Measurements from ENCODE around the gene PRELID1. TPM values are rescaled to one million over a fixed set of nuclear protein-coding genes. Genes with fewer than 3 reads are reported as not detected.

PRELID1 gene
- total and polyA plus RNA-seq, 11 donors, result 30.3 to 160 (median 42.4) TPM

DNA sequence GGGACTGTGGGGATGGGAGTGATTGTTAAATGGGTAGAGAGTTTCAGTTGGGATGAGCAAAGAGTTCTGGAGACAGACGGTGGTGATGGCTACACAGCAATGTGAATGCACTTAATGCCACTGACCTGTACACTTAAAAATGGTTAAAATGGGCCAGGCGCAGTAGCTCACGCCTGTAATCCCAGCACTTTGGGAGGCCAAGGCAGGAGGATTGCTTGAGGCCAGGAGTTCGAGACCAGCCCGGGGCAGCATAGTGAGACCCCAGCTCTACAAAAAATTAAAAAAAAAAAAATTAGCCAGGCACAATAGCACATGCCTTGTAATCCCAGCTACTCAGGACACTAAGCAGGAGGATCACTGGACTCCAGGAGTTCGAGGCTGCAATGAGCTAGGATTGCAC is 40.2 kb downstream of the PRELID1 start:
- TF ChIP-seq POLR2A (IDR thresholded peaks at IDR 0.05) (no peak), CTCF (IDR thresholded peaks at IDR 0.05) (no peak)
- DNase-seq (no peak), ATAC-seq (no peak)
- Histone ChIP-seq H3K36me3 (peaks cover 0 to 88% (median 55%) of the 10 kb centered on the region in 9 donors), H3K4me1 (peaks cover 0 to 27% (median 6%) of the 10 kb centered on the region in 12 donors), H3K27me3 (no peaks in the 10 kb centered on the region), H3K4me3 (no peak overlapping the region), H3K9me3 (no peaks in the 10 kb centered on the region), H3K27ac (no peak overlapping the region)
- WGBS, 4 donors, result 96 to 99% (median 97%) methylated on average over 6 of the region's 6 CpGs
- intact Hi-C loops (cut with DNase I), result no loop called here

- intact Hi-C loops (cut with DNase I), result no loop called here
Observed at GRCh38 chr5:177344891-177345290, 41.3 kb downstream of the PRELID1 start.

DNA sequence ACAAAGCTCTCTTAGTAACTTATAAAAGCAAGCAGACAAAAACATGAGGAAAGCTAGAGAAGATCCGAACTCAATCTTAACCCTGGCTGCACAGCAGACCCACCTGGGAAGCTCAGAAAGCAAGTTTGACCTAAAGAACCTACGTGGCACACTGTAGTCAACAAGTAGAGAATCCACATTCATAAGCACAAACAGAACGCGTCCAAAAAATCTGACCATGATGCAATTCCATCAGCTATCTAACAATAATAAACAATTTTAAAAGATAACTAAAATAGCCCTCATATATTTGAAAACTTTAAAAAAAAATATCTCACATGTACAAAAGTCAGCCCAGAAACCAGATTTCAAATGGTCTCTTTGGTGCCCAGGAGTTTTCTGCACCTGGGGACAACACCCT is 43.2 kb downstream of the PRELID1 start:
- ATAC-seq, result no peak
- DNase-seq, result no peak
- H3K27ac ChIP-seq, result no peak overlapping the region
- TF ChIP-seq POLR2A (IDR thresholded peaks at IDR 0.05) (no peak), CTCF (IDR thresholded peaks at IDR 0.05) (no peak)
- H3K9me3 ChIP-seq, result no peaks in the 10 kb centered on the region
- H3K36me3 ChIP-seq, result peaks cover 0 to 76% (median 46%) of the 10 kb centered on the region in 9 donors
- WGBS, 4 donors, result 73 to 88% (median 77%) methylated on average over 4 of the region's 4 CpGs
- H3K4me1 ChIP-seq, result peaks cover 9 to 43% (median 22%) of the 10 kb centered on the region in 12 donors
- intact Hi-C loops (cut with DNase I), result no loop called here
- no peak overlapping the region for H3K4me3 ChIP-seq
- no peaks in the 10 kb centered on the region for H3K27me3 ChIP-seq

More at GRCh38 chr5:177344891-177345290, 41.3 kb downstream of the PRELID1 start:
- 94 to 97% (median 95%) methylated on average over 6 of the region's 6 CpGs for WGBS, 4 donors
- Histone ChIP-seq H3K9me3 (no peaks in the 10 kb centered on the region), H3K27ac (no peak overlapping the region), H3K4me3 (no peak overlapping the region), H3K4me1 (peaks cover 0 to 31% (median 10%) of the 10 kb centered on the region in 12 donors), H3K27me3 (no peaks in the 10 kb centered on the region), H3K36me3 (peaks cover 0 to 86% (median 54%) of the 10 kb centered on the region in 9 donors)
- TF ChIP-seq POLR2A (IDR thresholded peaks at IDR 0.05), result no peak
- no peak for DNase-seq
- no peak for ATAC-seq

GRCh38 chr5:177347699-177348098 is 44.1 kb downstream of the PRELID1 start:
- peaks cover 0 to 68% (median 39%) of the 10 kb centered on the region in 9 donors for H3K36me3 ChIP-seq
- DNase-seq (no peak), ATAC-seq (no peak)
- WGBS, 4 donors, result 87 to 95% (median 88%) methylated on average over 4 of the region's 4 CpGs
- peaks cover 9 to 49% (median 26%) of the 10 kb centered on the region in 12 donors for H3K4me1 ChIP-seq
- no peaks in the 10 kb centered on the region for H3K9me3 ChIP-seq
- no peak overlapping the region for H3K27ac ChIP-seq
- TF ChIP-seq CTCF (IDR thresholded peaks at IDR 0.05) (no peak), POLR2A (IDR thresholded peaks at IDR 0.05) (no peak)
- H3K4me3 ChIP-seq, result no peak overlapping the region
- no peaks in the 10 kb centered on the region for H3K27me3 ChIP-seq
- intact Hi-C loops (cut with DNase I), result loop anchor here in 1 of 10 donors (2.0 kb wide), 1 partner anchor 35 kb away; no protein-coding TSS in a partner anchor

DNA sequence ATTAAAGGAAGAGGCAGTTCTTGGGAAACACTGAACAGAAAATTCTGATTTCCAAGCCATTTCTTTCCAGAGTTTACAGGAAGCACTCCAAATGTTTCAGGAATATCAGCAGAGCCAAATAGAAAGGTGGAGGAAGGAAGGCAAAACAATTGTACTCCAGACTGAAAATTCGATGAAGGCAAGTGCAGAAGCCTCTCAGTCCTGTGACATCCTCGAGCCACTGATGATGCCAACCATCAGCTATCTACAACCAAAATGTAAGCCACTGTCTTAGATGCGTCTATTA is 45.7 kb downstream of the PRELID1 start:
- 60 to 66% (median 63%) methylated on average over 3 of the region's 3 CpGs for WGBS, 4 donors
- Histone ChIP-seq H3K4me1 (peaks cover 9 to 53% (median 26%) of the 10 kb centered on the region in 12 donors), H3K9me3 (no peaks in the 10 kb centered on the region), H3K4me3 (no peak overlapping the region), H3K27me3 (no peaks in the 10 kb centered on the region), H3K36me3 (peaks cover 0 to 52% (median 34%) of the 10 kb centered on the region in 9 donors), H3K27ac (no peak overlapping the region)
- intact Hi-C loops (cut with DNase I), result loop anchor here in 1 of 10 donors (2.0 kb wide), 1 partner anchor 37 kb away; no protein-coding TSS in a partner anchor
- ATAC-seq (no peak), DNase-seq (no peak)
- TF ChIP-seq POLR2A (IDR thresholded peaks at IDR 0.05) (no peak), CTCF (IDR thresholded peaks at IDR 0.05) (no peak)
